ENCODE measurements around the gene SIGLEC5.

The SIGLEC5 gene

GRCh38 chr19:51589511-51589910, 40.7 kb downstream of the SIGLEC5 start:
- no peak for DNase-seq

- DNase-seq: no peak
Measured at GRCh38 chr19:51587264-51588191, 42.7 kb downstream of the SIGLEC5 start.

DNA sequence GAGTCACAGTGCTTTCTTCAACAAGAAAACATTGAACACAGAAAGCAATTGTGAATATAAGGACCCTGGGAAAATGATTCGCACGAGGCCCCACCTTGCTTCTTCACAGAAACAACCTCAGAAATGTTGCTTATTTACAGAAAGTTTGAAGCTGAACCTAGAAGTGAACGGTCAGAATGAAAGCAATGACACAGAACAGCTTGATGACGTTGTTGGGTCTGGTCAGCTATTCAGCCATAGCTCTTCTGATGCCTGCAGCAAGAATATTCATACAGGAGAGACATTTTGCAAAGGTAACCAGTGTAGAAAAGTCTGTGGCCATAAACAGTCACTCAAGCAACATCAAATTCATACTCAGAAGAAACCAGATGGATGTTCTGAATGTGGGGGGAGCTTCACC, 43.4 kb downstream of the SIGLEC5 start:
- no peak for DNase-seq

GRCh38 chr19:51586103-51586728, 44.0 kb downstream of the SIGLEC5 start:
- peak in 2 of 4 experiments; percentile 33 for DNase-seq

DNA sequence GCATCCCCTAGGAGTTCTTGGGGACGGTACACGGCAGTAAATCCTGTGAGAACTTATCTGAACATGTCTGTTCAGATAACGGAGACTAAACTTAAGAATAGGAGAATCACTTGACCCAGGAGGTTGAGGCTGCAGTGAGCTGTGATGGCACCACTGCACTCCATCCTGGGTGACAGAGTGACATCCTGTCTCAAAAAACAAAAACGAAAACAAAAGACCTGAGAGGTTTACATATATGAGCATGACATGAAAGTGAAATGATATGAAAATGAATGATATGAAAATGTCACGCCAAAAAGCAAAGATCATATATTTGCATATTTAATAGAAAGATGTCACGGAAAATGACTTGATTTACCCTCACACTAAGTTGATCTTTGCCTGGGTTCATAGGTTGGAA, 53.4 kb downstream of the SIGLEC5 start:
- DNase-seq: no peak

GRCh38 chr19:51573331-51573730, 56.9 kb downstream of the SIGLEC5 start:
- no peak for DNase-seq

DNA sequence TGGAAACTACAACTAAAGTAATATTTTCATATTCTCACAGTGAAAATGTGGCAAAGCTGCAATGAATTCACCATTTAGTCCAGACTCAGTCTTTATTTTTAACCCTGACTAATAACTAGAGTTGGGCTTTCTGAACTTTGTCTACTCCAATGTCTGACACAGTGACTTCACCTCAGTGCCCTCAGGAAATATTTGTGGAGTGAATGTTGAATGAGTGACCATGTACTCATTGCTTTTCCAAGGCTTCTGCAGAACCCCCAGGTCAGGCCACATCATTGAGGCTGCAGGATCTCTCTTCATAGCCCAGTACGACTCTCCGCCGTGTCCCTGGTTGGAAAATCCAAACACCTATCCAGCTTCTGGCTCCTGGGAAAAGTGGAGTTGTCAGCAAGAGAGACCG, 57.3 kb downstream of the SIGLEC5 start:
- no peak for DNase-seq

DNA sequence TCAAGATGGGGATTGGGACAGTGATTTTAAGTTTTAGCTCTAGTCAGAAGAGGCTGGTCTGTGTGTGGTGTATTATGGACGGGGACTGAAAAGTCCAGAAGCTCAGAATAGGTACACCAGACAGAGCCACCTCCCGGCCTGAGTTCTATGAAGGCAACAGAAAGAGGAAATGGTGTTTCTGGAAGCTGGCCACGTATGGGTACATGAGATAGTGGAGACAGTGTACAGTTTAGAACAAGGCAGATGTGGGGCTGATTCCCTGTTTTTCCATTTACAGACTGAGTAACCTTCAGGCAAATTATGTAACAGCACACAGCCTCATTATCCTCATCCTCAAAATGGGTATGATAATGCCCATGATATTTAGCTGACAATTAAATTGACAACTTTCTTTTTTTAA, 57.8 kb downstream of the SIGLEC5 start:
- DNase-seq: peak in 3 of 4 experiments; percentile 35 to 56 (median 46)

DNA sequence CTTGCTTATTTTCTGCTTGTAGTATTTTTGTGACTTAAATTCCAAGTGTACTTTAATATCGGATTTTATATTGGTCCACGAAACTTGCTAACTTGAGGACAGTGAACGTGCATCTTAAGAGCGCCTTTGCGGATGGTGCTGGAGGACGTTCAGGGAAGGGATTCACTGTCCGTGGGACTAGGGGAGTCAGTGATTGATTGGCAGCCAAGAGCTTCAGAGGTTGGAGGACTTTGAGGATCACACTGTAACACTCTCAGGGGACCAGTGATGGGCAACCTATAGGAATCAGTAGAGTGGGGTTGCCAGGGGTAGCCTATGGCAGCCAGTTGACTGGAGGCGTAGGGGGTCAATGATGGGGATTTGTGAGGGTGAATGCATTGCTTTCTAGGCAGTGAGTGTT, 58.6 kb downstream of the SIGLEC5 start:
- DNase-seq: peak in 1 of 4 experiments; percentile 12

DNA sequence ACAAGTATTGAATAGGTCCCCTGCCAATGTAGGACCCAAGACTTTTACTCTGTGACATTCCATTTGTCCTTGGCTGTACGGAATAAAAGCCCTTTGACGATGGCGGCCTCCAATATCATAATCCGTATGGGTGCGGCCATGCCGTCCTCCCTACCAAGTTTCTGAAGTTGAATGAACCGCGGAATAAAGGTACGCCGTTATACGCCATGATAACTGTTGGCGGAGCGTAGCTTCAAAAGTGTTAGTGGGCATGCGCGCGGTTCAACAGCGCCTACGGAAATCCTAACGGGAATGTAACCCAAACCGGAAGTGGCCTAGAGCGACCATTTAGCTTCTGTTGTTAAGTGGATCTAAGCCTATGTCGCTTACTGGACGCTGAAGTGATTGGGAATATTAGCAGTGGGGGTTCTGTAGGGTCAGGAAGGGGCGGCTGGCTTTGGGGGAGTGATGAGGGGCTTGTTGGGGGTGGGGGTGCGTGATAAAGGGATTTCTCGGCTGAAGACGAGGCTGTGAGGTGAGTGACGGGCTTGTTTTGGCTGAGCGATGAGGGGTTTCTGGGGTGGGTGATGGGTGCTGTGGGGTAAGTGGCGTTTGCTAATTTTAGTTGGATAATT, 59.1 kb downstream of the SIGLEC5 start, which contains the start of gene ZNF175:
Gene ZNF175, plus strand, starts transcription at position 322 of the 614 bp plus-strand sequence. CDS start 2,047 bp downstream, outside the sequence.
- peak; percentile 96 to 98 (median 98) for DNase-seq

- DNase-seq: no peak
Measured at GRCh38 chr19:51568456-51568855, 61.7 kb downstream of the SIGLEC5 start.

GRCh38 chr19:51567583-51567982, 62.6 kb downstream of the SIGLEC5 start:
- DNase-seq: no peak

DNA sequence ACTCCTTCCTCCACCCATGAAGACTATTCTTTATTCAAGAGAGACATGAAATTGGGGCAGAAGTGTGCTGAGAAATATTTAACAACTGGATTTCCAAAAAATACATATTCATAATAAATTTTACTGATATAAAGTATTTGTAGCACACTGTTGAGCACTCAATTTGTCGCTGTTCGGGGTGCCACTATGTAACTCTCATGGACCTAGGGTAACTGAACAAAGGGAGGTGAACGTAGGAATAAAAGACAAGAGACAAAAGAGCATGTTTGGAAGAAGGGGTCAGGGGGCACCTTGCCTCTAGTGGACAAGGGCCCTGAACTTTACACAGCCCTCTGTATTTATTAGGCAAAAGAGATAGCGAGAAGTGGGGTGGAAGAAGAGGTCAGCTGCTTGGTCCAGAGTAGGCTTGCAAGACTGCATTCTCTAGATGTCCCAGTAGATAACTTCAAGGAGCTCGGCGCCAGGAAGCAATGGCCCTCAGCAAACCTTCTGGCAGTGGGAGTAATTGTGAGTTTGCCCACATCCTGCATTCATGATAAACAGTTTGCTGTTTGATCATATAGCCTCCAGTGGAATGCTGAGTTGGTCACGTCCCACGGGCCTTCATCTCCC, 63.6 kb downstream of the SIGLEC5 start:
- DNase-seq: no peak

- peak in 2 of 4 experiments; percentile 22 to 25 for DNase-seq
Measured at GRCh38 chr19:51565583-51565982, 64.6 kb downstream of the SIGLEC5 start.

DNA sequence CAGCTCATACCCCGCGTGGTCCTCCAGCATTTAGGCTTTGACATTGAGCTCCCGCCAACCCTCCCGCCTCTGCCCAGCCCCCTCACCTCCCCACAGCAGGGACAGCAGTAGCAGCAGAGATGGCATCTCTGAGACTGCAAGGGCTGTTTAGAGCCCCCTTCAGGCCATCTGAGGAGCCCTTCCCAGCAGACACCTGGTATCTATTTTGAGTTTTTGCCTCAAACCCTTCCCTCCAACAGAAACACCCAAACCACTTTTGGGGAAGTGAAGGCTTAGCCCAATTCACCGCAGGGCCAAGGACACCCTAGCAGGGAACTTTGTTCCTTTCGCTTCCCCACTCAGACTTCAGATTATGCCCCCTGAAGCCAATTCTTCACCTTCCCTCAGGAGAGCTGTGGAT, 65.4 kb downstream of the SIGLEC5 start:
- peak in 2 of 4 experiments; percentile 45 to 53 for DNase-seq
